ENCODE data around the gene MYCN.

DNA sequence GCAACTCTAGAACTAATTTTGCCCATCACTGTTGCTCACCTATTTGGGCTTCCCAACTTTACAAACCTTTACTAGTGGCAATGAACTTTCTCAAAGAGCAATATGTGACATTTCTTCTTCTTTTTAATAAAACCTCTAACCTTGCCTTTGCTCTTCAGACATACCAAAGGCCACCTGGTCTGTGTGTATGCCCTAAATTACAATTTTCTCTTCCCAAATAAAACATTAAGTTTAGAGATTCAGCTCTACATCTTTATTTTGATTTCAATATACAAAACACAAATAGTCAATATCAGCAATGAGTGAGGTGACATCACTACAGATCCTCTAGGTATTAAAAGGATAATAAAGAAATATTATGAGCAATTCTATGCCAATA lies 35.1 kb upstream of the MYCN start:
- no peak for TF ChIP-seq POLR2AphosphoS5 (IDR thresholded peaks at IDR 0.05; ENCODE audit: borderline replicate concordance, low read depth, low read length)
- no peak for TF ChIP-seq EZH2 (IDR thresholded peaks at IDR 0.05)
- no peak for TF ChIP-seq FOXP2 (optimal IDR thresholded peaks at IDR 0.05; ENCODE audit: control extremely low read depth, extremely low read length, insufficient read depth)

Measured in SK-N-MC (cell line).